Tibial nerve (tissue), 4 donors: ENCODE measurements around the gene RPL13.

Source experiments
- EP300 ChIP-seq, 2 donors: sonication (generic); formaldehyde crosslinking; IDR thresholded peaks; one replicate each; pipeline ENCODE4 v1.6.1; 2017; ENCODE audit warnings: antibody characterized with exemption in 2 of 2, mild to moderate bottlenecking in 1 of 2
- POLR2A ChIP-seq, 2 donors: fragments of 450-650 bp; IDR thresholded peaks; one replicate each; pipeline ENCODE4 v1.6.1; 2017; ENCODE audit warnings: antibody characterized with exemption in 2 of 2, mild to moderate bottlenecking in 2 of 2, moderate library complexity in 2 of 2
- TF ChIP-seq, protein P1 (sequence below), 5 experiments: fragments of 200-600 bp in 3 of 5; fragments of 450-650 bp in 2 of 5; sonication (generic) in 3 of 5; IDR thresholded peaks; one replicate each; pipeline ENCODE4 v1.5.1; 2016 to 2019; ENCODE audit warnings: antibody characterized with exemption in 5 of 5, mild to moderate bottlenecking in 3 of 5, moderate library complexity in 2 of 5

DNA sequence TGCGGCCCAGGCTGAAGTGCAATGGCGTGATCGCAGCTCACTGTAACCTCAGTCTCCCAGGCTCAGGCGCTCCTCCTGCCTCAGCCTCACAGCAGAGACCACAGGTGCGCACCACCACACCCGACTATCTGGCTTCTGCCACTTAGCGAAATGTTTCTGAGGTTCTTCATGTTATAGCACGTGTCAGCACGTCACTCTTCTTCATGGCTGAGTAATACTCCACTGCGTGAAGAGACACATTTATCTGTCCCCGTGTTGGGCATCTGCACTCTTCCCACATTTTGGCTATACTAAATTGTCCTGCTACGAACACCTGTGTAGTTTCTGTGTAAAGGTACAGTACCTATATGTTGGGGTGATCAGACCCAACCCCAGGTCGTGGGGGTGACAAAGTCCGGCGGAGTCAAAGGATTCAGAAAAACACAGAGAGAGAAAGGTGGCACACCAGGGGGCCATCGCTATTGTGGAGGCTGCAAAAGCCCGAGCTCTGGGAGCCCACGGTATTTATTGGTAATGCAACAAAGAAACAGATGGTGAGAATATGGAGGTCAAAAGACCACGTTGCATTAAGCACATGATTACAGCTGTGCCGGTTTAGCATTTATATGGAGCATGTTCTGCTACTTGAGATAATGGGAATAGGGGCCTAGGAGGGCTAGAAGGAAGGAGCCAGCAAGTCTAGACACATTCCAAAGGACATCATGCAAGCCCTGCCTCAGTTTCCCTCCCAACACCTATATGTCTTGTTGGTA is 52.1 kb downstream of the RPL13 start:
- TF ChIP-seq, protein P1, sequence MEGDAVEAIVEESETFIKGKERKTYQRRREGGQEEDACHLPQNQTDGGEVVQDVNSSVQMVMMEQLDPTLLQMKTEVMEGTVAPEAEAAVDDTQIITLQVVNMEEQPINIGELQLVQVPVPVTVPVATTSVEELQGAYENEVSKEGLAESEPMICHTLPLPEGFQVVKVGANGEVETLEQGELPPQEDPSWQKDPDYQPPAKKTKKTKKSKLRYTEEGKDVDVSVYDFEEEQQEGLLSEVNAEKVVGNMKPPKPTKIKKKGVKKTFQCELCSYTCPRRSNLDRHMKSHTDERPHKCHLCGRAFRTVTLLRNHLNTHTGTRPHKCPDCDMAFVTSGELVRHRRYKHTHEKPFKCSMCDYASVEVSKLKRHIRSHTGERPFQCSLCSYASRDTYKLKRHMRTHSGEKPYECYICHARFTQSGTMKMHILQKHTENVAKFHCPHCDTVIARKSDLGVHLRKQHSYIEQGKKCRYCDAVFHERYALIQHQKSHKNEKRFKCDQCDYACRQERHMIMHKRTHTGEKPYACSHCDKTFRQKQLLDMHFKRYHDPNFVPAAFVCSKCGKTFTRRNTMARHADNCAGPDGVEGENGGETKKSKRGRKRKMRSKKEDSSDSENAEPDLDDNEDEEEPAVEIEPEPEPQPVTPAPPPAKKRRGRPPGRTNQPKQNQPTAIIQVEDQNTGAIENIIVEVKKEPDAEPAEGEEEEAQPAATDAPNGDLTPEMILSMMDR (IDR thresholded peaks at IDR 0.05), result no peak
- TF ChIP-seq POLR2A (IDR thresholded peaks at IDR 0.05), result no peak
- TF ChIP-seq EP300 (IDR thresholded peaks at IDR 0.05), result no peak
